Heart left ventricle (tissue), 16 donors: Measurements from ENCODE around the gene CUZD1. TPM values are rescaled to one million over a fixed set of nuclear protein-coding genes. Genes with fewer than 3 reads are reported as not detected.

Experiments used
- ATAC-seq, 4 donors: fragments of 200-7000 bp; cut with Tn5 transposase; one replicate each; pipeline ENCODE4 v1.9.1; 2020 to 2022; ENCODE audit warnings: moderate library complexity in 4 of 4, mild to moderate bottlenecking in 3 of 4, moderate number of reproducible peaks in 1 of 4
- DNase-seq, 5 donors: peaks; one replicate each; pipeline ENCODE4 v3.0.0-alpha.2; 2020
- H3K27ac ChIP-seq, 12 donors: fragments of 200-600 bp; sonication (generic) in 4 of 12; one replicate each; pipeline versions ENCODE4 v1.5.0 to v1.8.0; 2016 to 2022; ENCODE audit warnings: mild to moderate bottlenecking in 2 of 12
- H3K27me3 ChIP-seq, 9 donors: fragments of 200-600 bp; sonication (generic) in 2 of 9; one replicate each; pipeline versions ENCODE4 v1.5.1 to v1.8.0; 2016 to 2022; ENCODE audit warnings: mild to moderate bottlenecking in 3 of 9
- H3K36me3 ChIP-seq, 9 donors: fragments of 200-600 bp; sonication (generic) in 2 of 9; one replicate each; pipeline versions ENCODE4 v1.5.0 to v1.8.0; 2018 to 2022; ENCODE audit warnings: mild to moderate bottlenecking in 2 of 9
- H3K4me1 ChIP-seq, 12 donors: fragments of 200-600 bp; sonication (generic) in 4 of 12; one replicate each; pipeline versions ENCODE4 v1.5.0 to v1.8.0; 2016 to 2022; ENCODE audit warnings: mild to moderate bottlenecking in 3 of 12
- H3K4me3 ChIP-seq, 12 donors: fragments of 200-600 bp; sonication (generic) in 4 of 12; one replicate each; pipeline versions ENCODE4 v1.5.0 to v1.8.0; 2017 to 2022; ENCODE audit warnings: mild to moderate bottlenecking in 9 of 12, moderate library complexity in 4 of 12
- H3K9me3 ChIP-seq, 12 donors: fragments of 200-600 bp; sonication (generic) in 4 of 12; one replicate each; pipeline versions ENCODE4 v1.5.0 to v1.8.0; 2016 to 2022; ENCODE audit warnings: mild to moderate bottlenecking in 1 of 12
- POLR2A ChIP-seq, 2 donors: fragments of 450-650 bp; IDR thresholded peaks; one replicate each; pipeline ENCODE4 v1.6.1; 2017; ENCODE audit warnings: antibody characterized with exemption in 2 of 2, mild to moderate bottlenecking in 2 of 2, moderate library complexity in 2 of 2
- WGBS, 4 donors: extraction: QIAGEN DNeasy Blood & Tissue Kit in 2 of 4; methylation state at CpG; one replicate each; pipeline versions ENCODE4 v1.1.5 to v1.1.7; 2013 to 2018; 5-methylcytosine and 5-hydroxymethylcytosine counted together
- intact Hi-C, 10 donors: fragments of 100-400 bp; cut with DNase I; formaldehyde crosslinking; loops; one replicate each; pipeline versions ENCODE4 v1.11.1 to v1.14.2; 2022
- polyA plus RNA-seq, 2 donors: library from polyadenylated mRNA; stranded (reverse); fragments of 200-250 nt; gene quantifications; one replicate each; pipeline ENCODE4 v1.2.3, GENCODE V29; 2013
- total RNA-seq, 9 donors: library from RNA; depleted of rRNA in 2 of 9; stranded (reverse); fragments of >200 nt in 2 of 9; fragmentation: NEBNext Ultra II Directional in 3 of 9; extraction: Animal tissue kit (Norgen Biotek cat#: 25700) in 3 of 9; gene quantifications; one replicate each; pipeline versions ENCODE4 v1.1.0 to v1.2.4, GENCODE V29; 2016 to 2023
- TF ChIP-seq, protein P1 (sequence below), 12 donors: fragments of 200-600 bp; sonication (generic) in 4 of 12; IDR thresholded peaks; one replicate each; pipeline versions ENCODE4 v1.5.0 to v1.8.0; 2018 to 2022; ENCODE audit warnings: antibody characterized with exemption in 12 of 12, mild to moderate bottlenecking in 5 of 12
- donor health status: ischemic (EF 13 %, LVEDD 7.1; RV severe dilation, severe dysfunction).
- donor health status: healthy with polysubstance abuse.
- donor health status: DM: no; HTN: yes; CAD: no.
- donor health status: DM: no; HTN: no; CAD: no.
- donor health status: ischemic (EF 25% LVEDD 6.9; RV normal size, moderate dysfunction).
- donor health status: ischemic (EF 25% LVEDD 5.7; RV mildly dilated, moderate dysfunction).
- donor health status: healthy.
- donor health status: DM: yes; HTN: yes; CAD: no.
- donor health status: ischemic (EF 35%, LVEDD 5.7; RV mildly dilated, moderate dysfunction).
- donor health status: nonischemic (EF 11% LVEDD 7.7; RV severe dilation, severe dysfunction).
- donor health status: DM: yes; HTN: yes; CAD: no.
- donor health status: PGD.
- donor health status: ischemic (EF 29% LVEDD 5.4; RV normal size, mild dysfunction).
- donor health status: nonischemic (EF 23%, LVEDD 6.1; RV moderate dilation, normal function).

The CUZD1 gene
- total and polyA plus RNA-seq, 11 donors = 0.11 to 0.84 (median 0.17) TPM; not detected in 2

- H3K36me3 ChIP-seq = peaks cover 0 to 23% (median 0%) of the 10 kb centered on the region in 9 donors
- H3K27me3 ChIP-seq = no peaks in the 10 kb centered on the region
- intact Hi-C loops = no loop called here
- H3K9me3 ChIP-seq = peaks cover 0 to 22% (median 0%) of the 10 kb centered on the region in 12 donors
- H3K4me1 ChIP-seq = no peaks in the 10 kb centered on the region
- TF ChIP-seq POLR2A (IDR thresholded peaks at IDR 0.05) = no peak
- TF ChIP-seq, protein P1, sequence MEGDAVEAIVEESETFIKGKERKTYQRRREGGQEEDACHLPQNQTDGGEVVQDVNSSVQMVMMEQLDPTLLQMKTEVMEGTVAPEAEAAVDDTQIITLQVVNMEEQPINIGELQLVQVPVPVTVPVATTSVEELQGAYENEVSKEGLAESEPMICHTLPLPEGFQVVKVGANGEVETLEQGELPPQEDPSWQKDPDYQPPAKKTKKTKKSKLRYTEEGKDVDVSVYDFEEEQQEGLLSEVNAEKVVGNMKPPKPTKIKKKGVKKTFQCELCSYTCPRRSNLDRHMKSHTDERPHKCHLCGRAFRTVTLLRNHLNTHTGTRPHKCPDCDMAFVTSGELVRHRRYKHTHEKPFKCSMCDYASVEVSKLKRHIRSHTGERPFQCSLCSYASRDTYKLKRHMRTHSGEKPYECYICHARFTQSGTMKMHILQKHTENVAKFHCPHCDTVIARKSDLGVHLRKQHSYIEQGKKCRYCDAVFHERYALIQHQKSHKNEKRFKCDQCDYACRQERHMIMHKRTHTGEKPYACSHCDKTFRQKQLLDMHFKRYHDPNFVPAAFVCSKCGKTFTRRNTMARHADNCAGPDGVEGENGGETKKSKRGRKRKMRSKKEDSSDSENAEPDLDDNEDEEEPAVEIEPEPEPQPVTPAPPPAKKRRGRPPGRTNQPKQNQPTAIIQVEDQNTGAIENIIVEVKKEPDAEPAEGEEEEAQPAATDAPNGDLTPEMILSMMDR (IDR thresholded peaks at IDR 0.05) = no peak
- ATAC-seq (no peak), DNase-seq (no peak)
- 88 to 92% (median 90%) methylated on average over 2 of the region's 2 CpGs for WGBS, 4 donors
- no peak overlapping the region for H3K4me3 ChIP-seq
- H3K27ac ChIP-seq = no peak overlapping the region
These were observed 6.6 kb upstream of the CUZD1 start for GRCh38 chr10:122852261-122852660.

GRCh38 chr10:122850705-122851640, 5.3 kb upstream of the CUZD1 start:
- intact Hi-C loops = no loop called here
- Histone ChIP-seq H3K9me3 (peaks cover 0 to 22% (median 0%) of the 10 kb centered on the region in 12 donors), H3K27me3 (no peaks in the 10 kb centered on the region), H3K36me3 (peaks cover 0 to 23% (median 0%) of the 10 kb centered on the region in 9 donors), H3K27ac (no peak overlapping the region), H3K4me1 (no peaks in the 10 kb centered on the region), H3K4me3 (no peak overlapping the region)
- no peak for TF ChIP-seq POLR2A (IDR thresholded peaks at IDR 0.05)
- WGBS, 4 donors = 72 to 78% (median 75%) methylated on average over 5 of the region's 5 CpGs
- DNase-seq (no peak), ATAC-seq (no peak)

- peaks cover 0 to 22% (median 0%) of the 10 kb centered on the region in 12 donors for H3K9me3 ChIP-seq
- DNase-seq = no peak
- intact Hi-C loops = no loop called here
- TF ChIP-seq, protein P1 (IDR thresholded peaks at IDR 0.05) = no peak
- TF ChIP-seq POLR2A (IDR thresholded peaks at IDR 0.05) = no peak
- H3K4me3 ChIP-seq = no peak overlapping the region
- WGBS, 4 donors = 72 to 77% (median 75%) methylated on average over 12 of the region's 12 CpGs
- no peaks in the 10 kb centered on the region for H3K27me3 ChIP-seq
- no peaks in the 10 kb centered on the region for H3K4me1 ChIP-seq
- no peak overlapping the region for H3K27ac ChIP-seq
- H3K36me3 ChIP-seq = peaks cover 0 to 18% (median 0%) of the 10 kb centered on the region in 9 donors
- no peak for ATAC-seq
These were observed 4.4 kb upstream of the CUZD1 start for GRCh38 chr10:122849900-122850605.

DNA sequence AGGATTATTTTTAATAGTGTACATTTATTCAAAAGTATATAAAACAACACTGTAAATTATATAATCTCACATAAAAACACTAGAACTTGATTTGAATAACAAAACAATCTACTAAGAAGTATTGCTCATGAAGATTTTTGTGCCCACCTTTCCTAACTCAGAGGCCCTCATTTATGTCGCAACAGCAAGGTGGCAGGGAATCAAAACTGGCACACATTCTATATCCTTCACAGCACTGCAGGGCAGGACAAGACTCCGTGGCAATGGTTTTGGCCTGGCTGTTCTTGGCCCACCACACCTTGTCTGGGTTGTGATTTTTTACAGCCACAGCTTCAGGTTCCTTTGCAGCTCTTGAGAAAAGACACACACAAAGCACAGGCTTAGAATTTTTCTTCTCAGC, 3.4 kb upstream of the CUZD1 start:
- Histone ChIP-seq H3K27ac (no peak overlapping the region), H3K4me1 (no peaks in the 10 kb centered on the region), H3K4me3 (no peak overlapping the region), H3K9me3 (peaks cover 0 to 22% (median 0%) of the 10 kb centered on the region in 12 donors), H3K27me3 (no peaks in the 10 kb centered on the region), H3K36me3 (peaks cover 0 to 9% (median 0%) of the 10 kb centered on the region in 9 donors)
- intact Hi-C loops = no loop called here
- ATAC-seq = no peak
- TF ChIP-seq, protein P1 (IDR thresholded peaks at IDR 0.05) = no peak
- TF ChIP-seq POLR2A (IDR thresholded peaks at IDR 0.05) = no peak
- 90 to 97% (median 93%) methylated on average over 2 of the region's 2 CpGs for WGBS, 4 donors
- DNase-seq = no peak
